Measurements from ENCODE around the gene VWA5B1. TPM values are rescaled to one million over a fixed set of nuclear protein-coding genes. Genes with fewer than 3 reads are reported as not detected.

Gene VWA5B1
- total and polyA plus RNA-seq, 2 of the 8 experiments (the other 6 are each of a cell fraction or from before 2014, with no cell fraction given) = 0.54 to 2.3 TPM

- Histone ChIP-seq H3K4me1 (replicated peaks in 1 of 4; ENCODE audit: control insufficient read depth in 3 of 4, insufficient read depth in 4 of 4, low read length in 3 of 4) (no peaks in the 10 kb centered on the region), H3K4me3 (ENCODE audit: extremely low read depth in 1 of 4, insufficient read depth in 2 of 4, low read depth in 3 of 4, low read length in 4 of 4) (no peak overlapping the region), H3K9ac (replicated peaks in 1 of 4; ENCODE audit: extremely low read depth in 1 of 4, low read depth in 3 of 4, low read length in 3 of 4) (no peak overlapping the region), H3K23me2 (ENCODE audit: low read depth, low read length) (no peaks in the 10 kb centered on the region), H3K18ac (ENCODE audit: extremely low read depth, low read length) (no peak overlapping the region), H3K36me3 (ENCODE audit: control insufficient read depth in 2 of 4, insufficient read depth in 4 of 4, low read length in 3 of 4) (no peaks in the 10 kb centered on the region), H2AK5ac (ENCODE audit: low read depth, low read length) (no peak overlapping the region), H2BK12ac (ENCODE audit: low read depth, low read length) (no peak overlapping the region), H3K4me2 (ENCODE audit: insufficient read depth in 1 of 2, low read depth in 2 of 2, low read length in 2 of 2) (no peak overlapping the region), H2BK120ac (replicated peaks; ENCODE audit: low read depth, low read length) (no peak overlapping the region), H3K27ac (ENCODE audit: low read depth, low read length) (no peak overlapping the region), H3K4ac (replicated peaks; ENCODE audit: insufficient read length, low read depth, low read length) (no peak overlapping the region), H3K79me1 (ENCODE audit: low read depth, low read length) (no peaks in the 10 kb centered on the region), H4K20me1 (replicated peaks in 1 of 2; ENCODE audit: control insufficient read depth in 1 of 2, insufficient read depth in 2 of 2, low read length in 2 of 2) (peaks cover 0 to 1% of the 10 kb centered on the region in 2 experiments), H2BK5ac (ENCODE audit: low read depth, low read length) (no peak overlapping the region), H2BK20ac (ENCODE audit: low read length) (no peak overlapping the region), H3K27me3 (replicated peaks in 1 of 4; ENCODE audit: control insufficient read depth in 3 of 4, extremely low read depth in 1 of 4, insufficient read depth in 3 of 4, low read length in 3 of 4) (no peaks in the 10 kb centered on the region), H2AFZ (ENCODE audit: low read length) (no peak overlapping the region), H4K8ac (ENCODE audit: extremely low read depth, insufficient read depth, low read length) (no peak overlapping the region), H3K23ac (ENCODE audit: insufficient read length) (no peak overlapping the region), H2BK15ac (ENCODE audit: low read length) (no peak overlapping the region), H3K56ac (replicated peaks; ENCODE audit: insufficient read length, low read depth, low read length) (no peak overlapping the region), H3K14ac (ENCODE audit: insufficient read length) (no peak overlapping the region), H4K5ac (ENCODE audit: insufficient read length, low read depth, low read length) (no peak overlapping the region), H4K91ac (replicated peaks; ENCODE audit: insufficient read length, low read length) (no peak overlapping the region), H3K9me3 (ENCODE audit: insufficient read depth in 2 of 2, low read depth in 1 of 2, low read length in 1 of 2) (no peaks in the 10 kb centered on the region), H3K79me2 (ENCODE audit: control insufficient read depth in 1 of 2, insufficient read depth in 2 of 2, low read length in 2 of 2) (no peaks in the 10 kb centered on the region)
- TF ChIP-seq BCL11A (IDR thresholded peaks at IDR 0.05; ENCODE audit: low read depth in 2 of 2, low read length in 2 of 2) = no peak
- no peak for TF ChIP-seq CBX8 (IDR thresholded peaks at IDR 0.05; ENCODE audit: borderline replicate concordance, low read depth, low read length)
- TF ChIP-seq CREB1 (IDR thresholded peaks at IDR 0.05) = no peak
- no peak for TF ChIP-seq CBX5 (IDR thresholded peaks at IDR 0.05; ENCODE audit: low read depth, low read length)
- ChIA-PET POLR2A (ENCODE audit: partially characterized antibody) (no interaction called here), CTCF (ENCODE audit: partially characterized antibody) (interaction anchor here (1.0 to 1.3 kb wide), 5 partner anchors 8 to 64 kb away, joined by 3 to 5 read pairs (median 3); no protein-coding TSS in a partner anchor)
- DNase-seq (ENCODE audit: low read depth in 1 of 2, low spot score in 2 of 2) (no peak), FAIRE-seq (no peak)
- 94% methylated on average over 12 of the region's 12 CpGs; no CpG with 5 or more reads in 1 of the 2 experiments for WGBS, 2 experiments (ENCODE audit: extremely low coverage in 1 of 2, insufficient coverage in 1 of 2, insufficient read length in 1 of 2, insufficient replicate concordance in 2 of 2, low coverage in 1 of 2, low lambda C conversion rate in 2 of 2, missing lambda C conversion rate in 1 of 2)
Measured at GRCh38 chr1:20312818-20313217, 22.1 kb downstream of the VWA5B1 start.

All from H1 (cell line).